CD4-positive, alpha-beta T cell treated with Interleukin-10 for 1 hour (primary cell): Measurements from ENCODE around the gene TNFSF8.

ENCODE experiments used
- DNase-seq: peaks from one replicate; pipeline ENCODE4 v3.0.0-alpha.2; 2020

Gene TNFSF8

DNA sequence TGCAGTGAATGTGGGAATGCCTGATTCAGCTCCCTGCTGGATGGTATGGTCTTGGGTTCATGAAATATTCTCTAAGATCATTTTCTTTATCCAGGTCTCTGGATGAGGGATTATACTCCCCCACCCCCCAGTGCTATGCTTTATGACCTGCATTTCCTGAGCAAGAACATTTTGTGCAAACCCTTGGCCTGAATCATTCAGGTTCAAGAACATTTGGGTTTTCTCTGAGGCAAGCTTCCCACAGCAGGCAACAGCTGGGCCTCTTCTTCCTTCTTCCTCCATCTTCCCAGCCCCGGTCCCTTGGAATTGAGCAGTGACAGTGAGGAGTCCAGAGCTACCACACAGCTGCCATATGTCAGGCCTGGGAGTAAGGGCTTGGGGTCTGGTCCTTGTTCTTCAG lies 65.9 kb downstream of the TNFSF8 start:
- no peak for DNase-seq

DNA sequence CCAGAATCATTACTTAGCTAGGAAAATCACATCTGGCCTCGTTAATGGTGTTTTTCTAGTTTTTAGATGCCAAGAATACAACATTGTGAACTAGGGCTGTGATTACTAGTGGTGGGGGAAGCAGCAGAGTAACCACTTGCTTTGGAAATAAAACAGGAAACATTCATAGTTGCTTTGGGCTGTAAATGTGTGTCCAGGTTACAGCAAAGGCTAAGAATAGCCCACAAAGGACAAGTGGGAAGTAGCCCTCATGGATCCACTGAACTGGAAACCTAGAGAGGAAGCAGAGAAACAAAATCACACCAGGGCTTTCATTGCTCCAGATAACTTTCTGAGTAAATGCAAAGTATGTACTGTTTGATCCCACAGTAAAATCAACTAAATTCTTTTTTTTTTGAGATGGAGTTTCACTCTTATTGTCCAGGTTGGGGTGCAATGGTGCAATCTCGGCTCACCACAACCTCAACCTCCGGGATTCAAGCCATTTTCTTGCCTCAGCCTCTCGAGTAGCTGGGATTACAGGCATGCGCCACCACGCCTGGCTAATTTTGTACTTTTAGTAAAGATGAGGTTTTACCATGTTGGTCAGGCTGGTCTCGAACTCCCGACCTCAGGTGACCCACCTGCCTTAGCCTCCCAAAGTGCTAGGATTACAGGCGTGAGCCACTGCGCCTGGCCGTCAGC lies 68.3 kb downstream of the TNFSF8 start:
- no peak for DNase-seq

DNA sequence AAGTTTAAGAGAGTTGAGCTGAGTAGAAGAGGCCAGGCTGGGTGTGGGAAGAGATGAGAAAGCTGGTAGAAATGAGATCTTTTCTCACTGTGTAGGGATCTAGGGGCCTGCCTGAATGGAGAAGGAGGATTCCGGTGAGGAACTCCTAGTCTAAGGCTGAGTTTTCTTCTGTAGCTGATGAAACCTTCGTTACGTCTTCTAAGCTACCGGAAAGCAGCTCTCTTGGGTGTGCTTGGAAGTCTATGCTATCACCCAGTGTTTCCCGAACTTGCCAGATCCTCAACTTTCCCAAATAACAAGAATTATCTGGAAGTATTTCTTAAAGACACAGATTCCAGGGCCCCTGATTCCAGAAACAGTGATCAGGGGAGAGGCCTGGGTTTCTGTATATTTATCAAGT lies 69.1 kb downstream of the TNFSF8 start:
- DNase-seq: no peak

DNA sequence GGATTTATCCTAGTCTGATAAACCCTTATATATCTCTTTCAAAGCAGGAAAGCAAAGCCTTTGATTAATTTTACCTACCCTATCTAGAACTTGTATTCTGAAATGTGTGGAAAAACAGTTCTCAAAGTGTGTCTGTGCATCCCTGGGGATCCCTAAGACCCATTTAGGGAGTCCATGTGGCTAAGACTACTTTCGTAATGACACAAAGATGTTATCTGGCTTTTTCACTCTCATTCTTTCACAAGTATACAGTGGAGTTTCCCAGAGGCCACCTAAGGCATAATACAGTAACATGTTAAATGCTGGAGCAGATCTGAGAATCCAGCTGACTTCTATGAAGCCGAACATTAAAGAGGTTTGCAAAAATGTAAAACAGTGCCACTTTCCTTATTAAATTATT lies 70.2 kb downstream of the TNFSF8 start:
- no peak for DNase-seq

DNA sequence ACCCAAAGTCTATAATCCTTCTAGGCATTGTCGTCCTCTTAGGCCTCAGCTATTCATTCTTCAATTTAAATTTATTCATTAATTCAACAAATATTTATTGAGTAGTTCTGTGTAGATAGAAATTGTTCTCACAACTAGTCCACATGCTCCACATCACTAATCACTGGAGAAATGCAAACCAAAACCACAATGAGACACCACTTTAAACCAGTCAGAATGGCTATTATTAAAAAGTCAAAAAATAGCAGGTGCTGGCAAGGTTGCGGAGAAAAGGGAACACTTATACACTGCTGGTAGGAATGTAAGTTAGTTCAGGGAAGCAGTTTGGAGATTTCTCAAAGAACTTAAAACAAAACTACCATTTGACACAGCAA lies 73.5 kb downstream of the TNFSF8 start:
- DNase-seq: no peak

DNA sequence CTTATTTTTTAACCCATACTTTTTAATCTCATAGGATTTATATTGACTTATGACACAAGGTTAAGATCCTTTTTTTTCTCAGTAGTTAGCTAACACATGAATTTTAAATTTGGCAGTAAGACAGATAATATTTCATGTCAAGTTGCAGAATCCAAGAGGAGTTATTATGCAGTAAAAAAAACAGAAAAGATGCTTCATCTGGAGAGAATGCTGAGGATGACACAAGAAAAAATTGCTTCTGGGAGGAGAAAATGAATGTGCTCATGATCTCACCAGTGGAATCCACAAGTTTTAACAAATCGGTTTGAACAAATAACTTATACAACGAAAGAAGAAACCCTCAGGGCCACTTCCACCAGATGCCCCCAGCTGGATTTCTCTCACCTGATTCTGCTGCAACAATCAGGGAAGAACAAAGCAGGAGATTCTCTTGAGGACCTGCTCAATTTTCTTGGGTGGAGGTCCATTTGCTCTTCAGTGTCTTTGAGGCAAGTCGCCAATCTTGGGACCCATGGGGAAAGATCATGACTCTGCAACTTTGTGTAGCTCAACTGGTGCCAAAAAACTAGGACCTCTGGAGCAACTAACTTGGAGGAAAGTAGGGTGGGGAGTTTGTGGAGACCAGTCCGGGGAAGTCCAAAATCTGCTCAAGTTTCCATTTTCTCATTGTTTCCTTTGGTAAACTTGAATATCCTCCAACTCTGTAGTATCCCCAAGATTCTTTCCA lies 74.0 kb downstream of the TNFSF8 start:
- no peak for DNase-seq

DNA sequence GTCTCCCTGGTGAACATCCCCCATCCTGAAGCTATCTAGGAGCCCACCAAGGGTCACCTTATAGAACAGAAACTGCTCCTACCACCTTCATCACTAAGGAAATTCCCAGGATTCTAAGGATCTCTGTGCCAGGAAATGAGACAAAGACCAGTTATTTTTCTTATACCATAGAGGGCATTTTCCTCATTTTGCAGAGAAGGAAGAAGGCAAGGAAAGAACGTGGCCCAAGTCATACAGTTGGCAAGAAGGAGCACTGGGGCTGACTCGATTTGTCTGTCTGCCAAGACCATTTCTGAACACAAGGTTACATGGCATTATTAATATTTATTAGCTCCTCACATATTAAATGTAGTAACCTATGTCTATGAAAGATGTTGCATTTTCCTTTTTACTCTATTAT lies 74.9 kb downstream of the TNFSF8 start:
- no peak for DNase-seq

DNA sequence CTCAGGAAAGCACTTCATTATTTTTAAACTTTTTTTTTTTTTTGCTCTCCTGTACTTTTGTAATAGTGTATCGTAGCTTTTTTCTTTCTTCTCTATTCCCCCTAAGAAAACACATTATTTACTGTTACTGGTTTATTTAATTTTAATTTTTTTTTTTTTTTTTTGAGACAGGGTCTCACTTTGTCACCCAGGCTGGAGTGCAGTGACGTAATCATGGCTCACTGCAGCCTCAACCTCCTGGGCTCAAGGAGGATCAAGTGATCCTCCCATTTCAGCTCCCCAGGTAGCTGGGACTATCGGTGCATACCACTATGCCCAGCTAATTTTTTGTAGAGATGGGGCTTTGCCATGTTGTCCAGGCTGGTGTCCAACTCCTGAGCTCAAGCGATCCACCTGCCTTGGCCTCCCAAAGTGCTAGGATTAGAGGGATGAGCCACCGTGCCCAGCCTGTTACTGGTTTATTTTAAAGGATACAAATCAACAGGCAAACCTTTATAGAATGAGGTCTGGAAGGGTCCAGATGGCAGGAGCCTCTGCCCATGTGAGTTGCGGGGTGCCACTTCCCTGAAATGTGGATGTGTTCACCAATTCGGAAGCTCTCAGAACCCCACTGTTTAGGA lies 75.5 kb downstream of the TNFSF8 start:
- no peak for DNase-seq

DNA sequence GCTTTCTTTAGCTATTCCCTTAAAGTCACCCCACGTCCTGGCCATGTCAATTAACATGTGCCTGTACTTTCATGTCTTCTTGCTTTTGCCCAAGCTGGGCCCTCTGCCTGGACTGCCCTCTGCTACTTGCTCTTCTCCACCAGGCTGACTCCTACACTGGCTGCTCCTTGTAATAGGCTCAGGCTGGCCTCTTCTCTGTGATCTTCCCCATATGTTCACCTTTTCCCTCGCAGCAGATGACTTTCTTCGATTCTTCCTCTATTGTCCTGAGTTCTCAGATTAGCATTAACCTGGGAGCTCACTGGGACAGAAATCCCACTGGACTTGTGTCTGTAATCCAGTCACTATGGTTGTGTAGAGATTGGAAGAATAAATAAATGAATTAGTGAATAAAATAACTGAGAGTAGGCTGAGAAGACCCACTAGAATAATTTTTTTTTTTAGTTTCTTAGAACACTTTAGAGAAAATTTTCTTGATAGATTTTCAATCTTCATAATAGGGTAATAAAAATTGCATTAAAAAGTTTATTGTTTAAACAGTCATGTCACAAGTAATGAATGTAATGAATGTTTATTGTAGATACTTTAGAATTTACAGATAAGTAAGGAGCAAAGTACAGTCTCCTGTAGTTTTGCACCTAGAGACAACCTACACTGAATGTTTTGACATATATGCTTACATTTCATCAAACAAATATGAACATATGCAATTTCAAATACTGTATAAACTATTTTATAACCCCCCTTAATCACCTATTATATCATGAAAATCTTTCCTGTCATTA lies 77.1 kb downstream of the TNFSF8 start:
- DNase-seq: no peak

DNA sequence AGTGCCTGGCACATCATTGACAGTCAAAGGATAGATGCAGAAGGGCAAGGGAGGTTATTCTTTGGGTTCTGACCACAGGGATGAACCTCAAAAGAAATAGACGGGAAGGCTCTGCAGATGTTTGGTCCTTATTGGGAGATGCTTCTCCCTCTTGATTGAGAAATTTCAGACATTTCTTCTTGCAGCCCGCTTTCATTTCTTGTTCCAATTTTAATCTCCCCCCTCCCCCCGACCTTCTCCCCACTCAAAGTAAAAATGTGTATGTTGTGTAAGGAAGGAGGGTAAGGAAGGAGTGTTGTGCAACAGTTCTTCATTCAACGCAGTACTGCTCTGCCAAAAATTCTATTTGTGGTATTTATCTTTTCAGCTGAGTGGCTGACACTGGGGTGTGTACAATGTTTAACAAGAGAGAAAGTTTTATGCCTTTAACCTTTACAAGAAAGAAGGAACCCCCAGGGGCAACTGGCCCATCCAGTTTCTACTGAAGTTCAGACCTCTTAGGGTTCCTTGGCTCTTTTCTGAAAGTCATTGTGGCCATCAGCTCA lies 78.3 kb downstream of the TNFSF8 start:
- no peak for DNase-seq

DNA sequence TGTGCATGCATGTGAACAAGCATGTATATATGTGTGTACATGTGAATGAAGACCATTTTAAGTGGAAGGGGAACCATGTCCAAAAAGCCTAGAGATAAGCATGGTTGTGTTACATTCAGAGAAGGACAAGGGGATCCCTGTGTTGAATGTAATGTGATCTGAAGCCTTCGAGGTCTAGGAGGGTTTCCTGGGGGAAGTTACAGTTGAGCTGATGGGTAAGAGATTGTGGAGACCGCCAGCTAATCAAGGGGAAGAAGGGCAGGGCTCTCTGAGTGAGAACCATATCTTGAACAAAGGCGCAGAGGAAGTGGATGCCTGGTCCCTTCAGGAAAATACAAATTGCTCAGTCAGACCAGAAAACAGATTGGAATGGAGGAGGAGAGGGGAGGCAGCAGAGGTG lies 79.1 kb downstream of the TNFSF8 start:
- DNase-seq: no peak
